Spleen (tissue), 11 donors: Measurements from ENCODE around the gene ARHGAP5. TPM values are rescaled to one million over a fixed set of nuclear protein-coding genes. Genes with fewer than 3 reads are reported as not detected.

Source experiments
- DNase-seq: peaks from one replicate; pipeline ENCODE4 v3.0.0-alpha.2; 2020
- H3K27ac ChIP-seq, 8 donors: fragments of 200-600 bp; sonication (generic) in 7 of 8; 1 replicate in 4 of 8; 2 replicates in 4 of 8; pipeline versions ENCODE4 v1.5.0 to v1.8.0; 2016 to 2021; ENCODE audit warnings: inconsistent platforms in 4 of 8, mild to moderate bottlenecking in 4 of 8, moderate library complexity in 1 of 8
- H3K27me3 ChIP-seq, 7 donors: fragments of 200-600 bp; sonication (generic) in 6 of 7; replicated peaks in 1 of 7; 1 replicate in 4 of 7; 2 replicates in 3 of 7; pipeline versions ENCODE4 v1.5.0 to v1.8.0; 2016 to 2021; ENCODE audit warnings: inconsistent platforms in 3 of 7, mild to moderate bottlenecking in 1 of 7
- H3K36me3 ChIP-seq, 6 donors: fragments of 200-600 bp; sonication (generic) in 5 of 6; 1 replicate in 4 of 6; 2 replicates in 2 of 6; pipeline versions ENCODE4 v1.5.0 to v1.8.0; 2016 to 2021; ENCODE audit warnings: inconsistent platforms in 2 of 6
- H3K4me1 ChIP-seq, 6 donors: fragments of 200-600 bp; sonication (generic) in 5 of 6; 1 replicate in 3 of 6; 2 replicates in 3 of 6; pipeline versions ENCODE4 v1.5.0 to v1.8.0; 2016 to 2021; ENCODE audit warnings: inconsistent platforms in 3 of 6
- H3K4me3 ChIP-seq, 8 donors: fragments of 200-600 bp; sonication (generic) in 7 of 8; 1 replicate in 4 of 8; 2 replicates in 4 of 8; pipeline versions ENCODE4 v1.5.0 to v1.8.0; 2016 to 2021; ENCODE audit warnings: inconsistent platforms in 4 of 8, mild to moderate bottlenecking in 4 of 8, moderate library complexity in 2 of 8
- H3K9me3 ChIP-seq, 8 donors: fragments of 200-600 bp; sonication (generic) in 7 of 8; 1 replicate in 4 of 8; 2 replicates in 4 of 8; pipeline versions ENCODE4 v1.5.0 to v1.8.0; 2016 to 2021; ENCODE audit warnings: inconsistent platforms in 4 of 8
- POLR2A ChIP-seq, 3 donors: fragments of 450-650 bp; IDR thresholded peaks; one replicate each; pipeline ENCODE4 v1.5.1; 2017; ENCODE audit warnings: antibody characterized with exemption in 3 of 3, mild to moderate bottlenecking in 1 of 3
- POLR2AphosphoS5 ChIP-seq, 3 donors: sonication (generic); formaldehyde crosslinking; IDR thresholded peaks; one replicate each; pipeline ENCODE4 v1.5.1; 2017; ENCODE audit warnings: antibody characterized with exemption in 3 of 3
- WGBS, 5 donors: extraction: QIAGEN DNeasy Blood & Tissue Kit in 3 of 5; methylation state at CpG; one replicate each; pipeline versions ENCODE4 v1.1.5 to v1.1.7; 2013 to 2018; 5-methylcytosine and 5-hydroxymethylcytosine counted together
- intact Hi-C: fragments of 100-400 bp; cut with DNase I; formaldehyde crosslinking; loops from one replicate; pipeline ENCODE4 v1.15.0; 2023; ENCODE audit warnings: low total_unique reads
- polyA plus RNA-seq, 3 donors: library from polyadenylated mRNA; stranded (reverse); fragments of 200-250 nt; gene quantifications; one replicate each; pipeline ENCODE4 v1.2.1, GENCODE V29; 2013
- total RNA-seq, 7 donors: library from RNA; depleted of rRNA in 3 of 7; stranded (reverse); fragments of >200 nt in 3 of 7; fragmentation: NEBNext Ultra II Directional in 4 of 7; extraction: Animal tissue kit (Norgen Biotek cat#: 25700) in 4 of 7; gene quantifications; one replicate each; pipeline versions ENCODE4 v1.1.0 to v1.2.1, GENCODE V29; 2016 to 2021
- TF ChIP-seq, protein P1 (sequence below), 11 experiments: fragments of 200-600 bp in 7 of 11; fragments of 450-650 bp in 4 of 11; sonication (generic) in 4 of 11; IDR thresholded peaks in 8 of 11; conservative IDR thresholded peaks in 3 of 11; 1 replicate in 7 of 11; 2 replicates in 4 of 11; pipeline versions ENCODE4 v1.4.0 to v1.8.0; 2016 to 2021; ENCODE audit warnings: antibody characterized with exemption in 11 of 11, inconsistent platforms in 4 of 11, mild to moderate bottlenecking in 1 of 11
- donor health status: healthy with polysubstance abuse.
- donor health status: DM: no; HTN: no; CAD: no; lungs with moderate emphysema.
- donor health status: DM: no; HTN: no; CAD: no.
- donor health status: Bipolar disorder and iron deficiency.
- donor health status: healthy.
- donor health status: DM: no; HTN: no; CAD: no.
- donor health status: DM: yes; HTN: yes; CAD: no.

ARHGAP5 gene
- total and polyA plus RNA-seq, 10 donors = 10.1 to 189 (median 109) TPM

DNA sequence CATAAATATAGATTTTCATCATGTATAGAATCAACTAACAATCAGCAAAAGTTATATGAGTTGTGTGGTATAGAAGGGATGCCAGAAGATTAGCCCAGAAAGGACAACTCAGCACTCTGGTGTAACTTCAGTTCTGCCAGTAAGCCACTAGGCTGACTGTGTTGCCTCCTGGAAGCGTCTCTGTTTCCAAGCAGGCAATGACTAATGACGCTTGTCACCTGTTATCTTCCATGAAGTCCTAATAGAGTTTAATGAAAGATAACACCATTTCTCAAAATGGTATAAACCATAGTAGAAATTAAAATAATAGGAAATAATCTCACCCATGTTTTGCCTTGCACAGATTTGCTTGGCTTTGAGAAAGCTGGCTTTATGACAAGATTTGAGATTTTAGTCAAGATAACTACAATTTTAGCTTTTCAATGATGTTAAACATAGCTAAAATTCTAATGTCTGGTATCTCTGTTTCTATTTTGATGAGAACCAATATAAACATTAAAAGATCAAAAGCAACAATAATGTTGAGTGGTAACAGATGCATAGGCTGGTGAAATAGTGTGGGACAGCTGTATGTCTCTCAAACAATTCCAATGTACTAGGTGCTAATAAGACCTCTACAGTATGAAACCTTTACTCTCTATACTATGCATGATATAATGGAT, 115.7 kb downstream of the ARHGAP5 start:
- TF ChIP-seq POLR2AphosphoS5 (IDR thresholded peaks at IDR 0.05) (no peak), POLR2A (IDR thresholded peaks at IDR 0.05) (no peak)
- TF ChIP-seq, protein P1, sequence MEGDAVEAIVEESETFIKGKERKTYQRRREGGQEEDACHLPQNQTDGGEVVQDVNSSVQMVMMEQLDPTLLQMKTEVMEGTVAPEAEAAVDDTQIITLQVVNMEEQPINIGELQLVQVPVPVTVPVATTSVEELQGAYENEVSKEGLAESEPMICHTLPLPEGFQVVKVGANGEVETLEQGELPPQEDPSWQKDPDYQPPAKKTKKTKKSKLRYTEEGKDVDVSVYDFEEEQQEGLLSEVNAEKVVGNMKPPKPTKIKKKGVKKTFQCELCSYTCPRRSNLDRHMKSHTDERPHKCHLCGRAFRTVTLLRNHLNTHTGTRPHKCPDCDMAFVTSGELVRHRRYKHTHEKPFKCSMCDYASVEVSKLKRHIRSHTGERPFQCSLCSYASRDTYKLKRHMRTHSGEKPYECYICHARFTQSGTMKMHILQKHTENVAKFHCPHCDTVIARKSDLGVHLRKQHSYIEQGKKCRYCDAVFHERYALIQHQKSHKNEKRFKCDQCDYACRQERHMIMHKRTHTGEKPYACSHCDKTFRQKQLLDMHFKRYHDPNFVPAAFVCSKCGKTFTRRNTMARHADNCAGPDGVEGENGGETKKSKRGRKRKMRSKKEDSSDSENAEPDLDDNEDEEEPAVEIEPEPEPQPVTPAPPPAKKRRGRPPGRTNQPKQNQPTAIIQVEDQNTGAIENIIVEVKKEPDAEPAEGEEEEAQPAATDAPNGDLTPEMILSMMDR (IDR thresholded peaks at IDR 0.05 in 8 of 11, conservative IDR thresholded peaks at IDR 0.05 in 3 of 11) = no peak
- H3K36me3 ChIP-seq = no peaks in the 10 kb centered on the region
- intact Hi-C loops = no loop called here
- no peaks in the 10 kb centered on the region for H3K9me3 ChIP-seq
- H3K27ac ChIP-seq = no peak overlapping the region
- no peak for DNase-seq
- H3K4me3 ChIP-seq = no peak overlapping the region
- peaks cover 0 to 20% (median 2%) of the 10 kb centered on the region in 6 donors for H3K4me1 ChIP-seq
- no peaks in the 10 kb centered on the region for H3K27me3 ChIP-seq
- WGBS, 5 donors = 89 to 93% (median 91%) methylated on average over 2 of the region's 2 CpGs

DNA sequence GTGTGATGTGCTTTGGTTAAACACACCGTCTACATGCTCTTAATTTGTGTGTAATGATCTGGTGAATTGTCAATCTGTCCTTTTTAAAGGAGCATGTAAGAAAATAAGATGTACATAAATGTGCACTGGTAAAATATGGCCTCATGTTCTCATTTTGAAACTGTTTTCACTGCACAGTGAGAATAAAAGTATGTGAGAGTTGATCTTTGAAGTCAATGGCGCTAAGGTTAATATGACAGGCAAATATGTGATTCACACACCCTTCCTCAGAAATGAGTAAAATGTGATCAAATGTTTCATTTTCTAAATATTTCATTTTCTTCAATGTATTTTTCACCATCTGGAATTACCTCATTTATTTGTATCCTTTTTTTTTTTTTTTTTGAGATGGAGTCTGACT, 116.4 kb downstream of the ARHGAP5 start:
- peaks cover 0 to 20% (median 2%) of the 10 kb centered on the region in 6 donors for H3K4me1 ChIP-seq
- TF ChIP-seq POLR2AphosphoS5 (IDR thresholded peaks at IDR 0.05) (no peak), POLR2A (IDR thresholded peaks at IDR 0.05) (no peak)
- TF ChIP-seq, protein P1 (IDR thresholded peaks at IDR 0.05 in 8 of 11, conservative IDR thresholded peaks at IDR 0.05 in 3 of 11) = no peak
- 77 to 91% (median 85%) methylated on average over 2 of the region's 2 CpGs for WGBS, 5 donors

DNA sequence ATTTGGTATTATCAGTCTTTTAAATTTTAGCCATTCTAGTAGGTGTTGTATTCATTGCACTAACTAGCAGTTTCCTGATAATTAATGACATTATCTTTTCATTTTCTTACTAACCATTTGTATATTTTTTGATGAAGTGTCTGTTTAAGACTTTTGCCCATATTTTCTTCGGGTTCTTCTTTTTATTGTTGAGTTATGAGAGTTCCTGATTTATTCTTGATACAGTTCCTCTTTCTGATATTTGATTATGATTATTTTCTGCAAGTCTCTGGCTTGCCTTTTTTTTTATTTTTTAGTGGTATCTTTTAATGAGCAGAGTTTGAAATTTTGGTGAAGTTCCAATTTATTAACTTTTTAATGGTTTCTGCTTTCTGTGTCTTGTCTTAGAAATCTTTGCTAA, 118.5 kb downstream of the ARHGAP5 start:
- intact Hi-C loops = no loop called here
- Histone ChIP-seq H3K27ac (no peak overlapping the region), H3K36me3 (no peaks in the 10 kb centered on the region), H3K27me3 (no peaks in the 10 kb centered on the region), H3K4me1 (peaks cover 0 to 16% (median 11%) of the 10 kb centered on the region in 6 donors), H3K9me3 (no peaks in the 10 kb centered on the region), H3K4me3 (no peak overlapping the region)
- TF ChIP-seq POLR2A (IDR thresholded peaks at IDR 0.05) (no peak), POLR2AphosphoS5 (IDR thresholded peaks at IDR 0.05) (no peak)
- TF ChIP-seq, protein P1 (IDR thresholded peaks at IDR 0.05 in 8 of 11, conservative IDR thresholded peaks at IDR 0.05 in 3 of 11) = no peak
- DNase-seq = no peak
- 20 to 39% (median 26%) methylated on average over 1 of the region's 1 CpG for WGBS, 5 donors

More for the DNA sequence above, 116.4 kb downstream of the ARHGAP5 start:
- no peak overlapping the region for H3K27ac ChIP-seq
- no peak overlapping the region for H3K4me3 ChIP-seq
- intact Hi-C loops = no loop called here
- no peaks in the 10 kb centered on the region for H3K9me3 ChIP-seq
- DNase-seq = no peak
- no peaks in the 10 kb centered on the region for H3K27me3 ChIP-seq
- H3K36me3 ChIP-seq = no peaks in the 10 kb centered on the region

DNA sequence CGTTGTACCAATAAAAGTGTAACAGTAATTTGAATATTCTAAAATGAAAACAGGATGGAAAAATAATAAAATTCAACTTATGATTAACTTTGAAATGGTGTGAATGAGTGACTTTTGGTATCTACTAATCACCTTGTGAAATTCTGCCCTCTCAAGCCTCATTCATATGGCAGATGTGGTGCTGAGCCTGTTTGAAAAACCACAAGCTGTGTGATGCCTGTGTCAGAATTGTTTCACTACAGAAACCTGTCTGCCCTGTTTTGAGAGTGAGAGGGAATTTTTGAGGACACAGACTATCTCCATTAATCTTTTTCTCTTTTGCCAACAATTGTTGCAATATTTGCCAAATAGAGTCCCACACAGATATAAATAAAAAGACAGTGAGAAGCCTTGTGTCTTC, 120.8 kb downstream of the ARHGAP5 start:
- no peaks in the 10 kb centered on the region for H3K36me3 ChIP-seq
- no peaks in the 10 kb centered on the region for H3K9me3 ChIP-seq
- intact Hi-C loops = no loop called here
- no peaks in the 10 kb centered on the region for H3K27me3 ChIP-seq
- 60 to 93% (median 76%) methylated on average over 1 of the region's 1 CpG for WGBS, 5 donors
- no peak for DNase-seq
- peaks cover 5 to 26% (median 23%) of the 10 kb centered on the region in 6 donors for H3K4me1 ChIP-seq
- no peak overlapping the region for H3K27ac ChIP-seq
- H3K4me3 ChIP-seq = no peak overlapping the region
- no peak for TF ChIP-seq POLR2AphosphoS5 (IDR thresholded peaks at IDR 0.05)
- TF ChIP-seq POLR2A (IDR thresholded peaks at IDR 0.05) = no peak
- TF ChIP-seq, protein P1 (IDR thresholded peaks at IDR 0.05 in 8 of 11, conservative IDR thresholded peaks at IDR 0.05 in 3 of 11) = no peak
